ENCODE data around the gene PICK1. TPM values are rescaled to one million over a fixed set of nuclear protein-coding genes. Genes with fewer than 3 reads are reported as not detected.

The PICK1 gene
- total and polyA plus RNA-seq, 2 of the 8 experiments (the other 6 are each of a cell fraction or from before 2014, with no cell fraction given) = 20.4 to 22.9 TPM

GRCh38 chr22:38067028-38067415 is 9.8 kb downstream of the PICK1 start:
- POLR2A ChIA-PET (ENCODE audit: partially characterized antibody) = interaction anchor here (0.6 to 2.0 kb wide), 4 partner anchors 10 to 248 kb away, joined by 3 to 5 read pairs (median 4); partner anchors contain the start of gene PICK1
- Histone ChIP-seq H3K9ac (replicated peaks in 1 of 4; ENCODE audit: extremely low read depth in 1 of 4, low read depth in 3 of 4, low read length in 3 of 4) (no peak overlapping the region), H3K27ac (ENCODE audit: low read depth, low read length) (no peak overlapping the region)
- TF ChIP-seq HDAC6 (IDR thresholded peaks at IDR 0.05; ENCODE audit: low read depth, low read length) = no peak
- TF ChIP-seq ATF3 (IDR thresholded peaks at IDR 0.05; ENCODE audit: insufficient read depth, low read depth, low read length) = no peak
- TF ChIP-seq, protein P1, sequence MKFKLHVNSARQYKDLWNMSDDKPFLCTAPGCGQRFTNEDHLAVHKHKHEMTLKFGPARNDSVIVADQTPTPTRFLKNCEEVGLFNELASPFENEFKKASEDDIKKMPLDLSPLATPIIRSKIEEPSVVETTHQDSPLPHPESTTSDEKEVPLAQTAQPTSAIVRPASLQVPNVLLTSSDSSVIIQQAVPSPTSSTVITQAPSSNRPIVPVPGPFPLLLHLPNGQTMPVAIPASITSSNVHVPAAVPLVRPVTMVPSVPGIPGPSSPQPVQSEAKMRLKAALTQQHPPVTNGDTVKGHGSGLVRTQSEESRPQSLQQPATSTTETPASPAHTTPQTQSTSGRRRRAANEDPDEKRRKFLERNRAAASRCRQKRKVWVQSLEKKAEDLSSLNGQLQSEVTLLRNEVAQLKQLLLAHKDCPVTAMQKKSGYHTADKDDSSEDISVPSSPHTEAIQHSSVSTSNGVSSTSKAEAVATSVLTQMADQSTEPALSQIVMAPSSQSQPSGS (IDR thresholded peaks at IDR 0.05; ENCODE audit: low read length) = no peak
- no peak for TF ChIP-seq RAD21 (IDR thresholded peaks at IDR 0.05 in 1 of 2, conservative IDR thresholded peaks at IDR 0.05 in 1 of 2; ENCODE audit: low read depth in 2 of 2, low read length in 2 of 2)
- no peak for TF ChIP-seq E2F6 (IDR thresholded peaks at IDR 0.05)
- no peak for TF ChIP-seq CTBP2 (IDR thresholded peaks at IDR 0.05; ENCODE audit: borderline replicate concordance, insufficient read depth, insufficient read length, low read length)
- TF ChIP-seq CBX8 (IDR thresholded peaks at IDR 0.05; ENCODE audit: borderline replicate concordance, low read depth, low read length) = no peak
- no peak for TF ChIP-seq FOSL1 (IDR thresholded peaks at IDR 0.05; ENCODE audit: insufficient read depth, low read depth, low read length)
- no peak for TF ChIP-seq JUN (IDR thresholded peaks at IDR 0.05; ENCODE audit: low read depth, low read length)

More at GRCh38 chr22:38067028-38067415, 9.8 kb downstream of the PICK1 start:
- H3K4me3 ChIP-seq (ENCODE audit: extremely low read depth in 1 of 4, insufficient read depth in 2 of 4, low read depth in 3 of 4, low read length in 4 of 4) = no peak overlapping the region
- DNase-seq (ENCODE audit: low read depth in 1 of 2, low spot score in 2 of 2) (no peak), FAIRE-seq (no peak)
- H3K4ac ChIP-seq (replicated peaks; ENCODE audit: insufficient read length, low read depth, low read length) = no peak overlapping the region
- peaks cover 7 to 20% (median 12%) of the 10 kb centered on the region in 4 experiments; a peak in 7 of 8 replicates for H3K36me3 ChIP-seq (ENCODE audit: control insufficient read depth in 2 of 4, insufficient read depth in 4 of 4, low read length in 3 of 4)
- no peak overlapping the region for H2AK5ac ChIP-seq (ENCODE audit: low read depth, low read length)
- no peak overlapping the region for H4K91ac ChIP-seq (replicated peaks; ENCODE audit: insufficient read length, low read length)
- CTCF ChIA-PET (ENCODE audit: partially characterized antibody) = interaction anchor here (1.1 to 12.5 kb wide), 7 partner anchors 9 to 105 kb away, joined by 3 to 264 read pairs (median 10); partner anchors contain the start of gene PICK1
- H4K8ac ChIP-seq (ENCODE audit: extremely low read depth, insufficient read depth, low read length) = no peak overlapping the region
- no peak overlapping the region for H3K23ac ChIP-seq (ENCODE audit: insufficient read length)
- H3K14ac ChIP-seq (ENCODE audit: insufficient read length) = no peak overlapping the region
- WGBS, 2 experiments (ENCODE audit: extremely low coverage in 1 of 2, insufficient coverage in 1 of 2, insufficient read length in 1 of 2, insufficient replicate concordance in 2 of 2, low coverage in 1 of 2, low lambda C conversion rate in 2 of 2, missing lambda C conversion rate in 1 of 2) = 95% methylated on average over 6 of the region's 8 CpGs; no CpG with 5 or more reads in 1 of the 2 experiments
- no peaks in the 10 kb centered on the region for H3K79me2 ChIP-seq (ENCODE audit: control insufficient read depth in 1 of 2, insufficient read depth in 2 of 2, low read length in 2 of 2)
- H3K4me2 ChIP-seq (ENCODE audit: insufficient read depth in 1 of 2, low read depth in 2 of 2, low read length in 2 of 2) = no peak overlapping the region
- H2BK15ac ChIP-seq (ENCODE audit: low read length) = no peak overlapping the region
- H4K5ac ChIP-seq (ENCODE audit: insufficient read length, low read depth, low read length) = no peak overlapping the region
- no peak overlapping the region for H2BK5ac ChIP-seq (ENCODE audit: low read depth, low read length)
- H3K18ac ChIP-seq (ENCODE audit: extremely low read depth, low read length) = no peak overlapping the region
- peaks cover 0 to 4% of the 10 kb centered on the region in 2 experiments for H4K20me1 ChIP-seq (replicated peaks in 1 of 2; ENCODE audit: control insufficient read depth in 1 of 2, insufficient read depth in 2 of 2, low read length in 2 of 2)
- H3K9me3 ChIP-seq (ENCODE audit: insufficient read depth in 2 of 2, low read depth in 1 of 2, low read length in 1 of 2) = no peaks in the 10 kb centered on the region
- H2BK120ac ChIP-seq (replicated peaks; ENCODE audit: low read depth, low read length) = no peak overlapping the region
- no peak overlapping the region for H2BK20ac ChIP-seq (ENCODE audit: low read length)
- no peaks in the 10 kb centered on the region for H3K27me3 ChIP-seq (replicated peaks in 1 of 4; ENCODE audit: control insufficient read depth in 3 of 4, extremely low read depth in 1 of 4, insufficient read depth in 3 of 4, low read length in 3 of 4)
- H2BK12ac ChIP-seq (ENCODE audit: low read depth, low read length) = no peak overlapping the region
- no peaks in the 10 kb centered on the region for H3K23me2 ChIP-seq (ENCODE audit: low read depth, low read length)
- H3K56ac ChIP-seq (replicated peaks; ENCODE audit: insufficient read length, low read depth, low read length) = no peak overlapping the region
- no peaks in the 10 kb centered on the region for H3K79me1 ChIP-seq (ENCODE audit: low read depth, low read length)
- no peaks in the 10 kb centered on the region for H3K4me1 ChIP-seq (replicated peaks in 1 of 4; ENCODE audit: control insufficient read depth in 3 of 4, insufficient read depth in 4 of 4, low read length in 3 of 4)
- no peak overlapping the region for H2AFZ ChIP-seq (ENCODE audit: low read length)
